Breast epithelium (tissue), 4 donors: Measurements from ENCODE around the gene GJB3. TPM values are rescaled to one million over a fixed set of nuclear protein-coding genes. Genes with fewer than 3 reads are reported as not detected.

Source experiments
- DNase-seq, 2 donors: peaks; one replicate each; pipeline ENCODE4 v3.0.0-alpha.2; 2019; ENCODE audit warnings: low spot score in 2 of 2
- H3K27ac ChIP-seq, 2 donors: fragments of 200-600 bp; sonication (generic) in 1 of 2; one replicate each; pipeline ENCODE4 v1.5.1; 2016 to 2019; ENCODE audit warnings: mild to moderate bottlenecking in 1 of 2
- H3K27me3 ChIP-seq, 2 donors: fragments of 200-600 bp; sonication (generic) in 1 of 2; one replicate each; pipeline versions ENCODE4 v1.5.1 to v1.6.0; 2017 to 2019; ENCODE audit warnings: control low read depth in 1 of 2, mild to moderate bottlenecking in 1 of 2
- H3K36me3 ChIP-seq: fragments of 200-600 bp; one replicate; pipeline ENCODE4 v1.5.1; 2019
- H3K4me1 ChIP-seq, 2 donors: fragments of 200-600 bp; sonication (generic); one replicate each; pipeline ENCODE4 v1.5.1; 2016 to 2019; ENCODE audit warnings: control low read depth in 1 of 2
- H3K4me3 ChIP-seq, 3 donors: fragments of 200-600 bp; sonication (generic); 1 replicate in 2 of 3; 2 replicates in 1 of 3; pipeline ENCODE4 v1.5.1; 2016 to 2019; ENCODE audit warnings: mild to moderate bottlenecking in 3 of 3, moderate library complexity in 2 of 3
- H3K9me3 ChIP-seq, 2 donors: fragments of 200-600 bp; sonication (generic) in 1 of 2; one replicate each; pipeline ENCODE4 v1.5.1; 2016 to 2019; ENCODE audit warnings: control low read depth in 1 of 2
- CTCF ChIP-seq, 3 donors: fragments of 450-650 bp; IDR thresholded peaks; one replicate each; pipeline ENCODE4 v1.5.1; 2016 to 2017; ENCODE audit warnings: antibody characterized with exemption in 3 of 3, mild to moderate bottlenecking in 3 of 3, moderate library complexity in 3 of 3
- POLR2A ChIP-seq: fragments of 450-650 bp; IDR thresholded peaks from one replicate; pipeline ENCODE4 v1.6.1; 2016; ENCODE audit warnings: antibody characterized with exemption, mild to moderate bottlenecking, moderate library complexity
- POLR2AphosphoS5 ChIP-seq, 3 donors: sonication (generic); formaldehyde crosslinking; IDR thresholded peaks; one replicate each; pipeline ENCODE4 v1.6.1; 2017; ENCODE audit warnings: antibody characterized with exemption in 3 of 3
- intact Hi-C: fragments of 100-400 bp; cut with DNase I; formaldehyde crosslinking; loops from one replicate; pipeline ENCODE4 v1.15.1; 2023; ENCODE audit warnings: low total_unique reads
- total RNA-seq, 3 donors: library from RNA; depleted of rRNA; stranded (reverse); fragments of >200 nt; gene quantifications; one replicate each; pipeline ENCODE4 v1.1.0, GENCODE V29; 2016

The GJB3 gene
- total RNA-seq, 3 donors from 2014 or later = 0.33 to 1.2 TPM; not detected in 1

- H3K27me3 ChIP-seq = no peaks in the 10 kb centered on the region
- no peak overlapping the region for H3K27ac ChIP-seq
- H3K9me3 ChIP-seq = no peaks in the 10 kb centered on the region
- TF ChIP-seq POLR2AphosphoS5 (IDR thresholded peaks at IDR 0.05) (no peak), POLR2A (no peak), CTCF (IDR thresholded peaks at IDR 0.05) (no peak)
- intact Hi-C loops = no loop called here
- H3K36me3 ChIP-seq = no peaks in the 10 kb centered on the region
- peaks cover 0 to 3% of the 10 kb centered on the region in 2 donors for H3K4me1 ChIP-seq
- no peak for DNase-seq
- H3K4me3 ChIP-seq = no peak overlapping the region
These were observed 52.7 kb downstream of the GJB3 start for GRCh38 chr1:34833711-34834110.

Other genes starting within 250 kb of the GJB3 start
- 1 to 10 TPM in 1 of 3 donors, under 1 TPM in 1, not detected in 1; 0.73 to 1.3 TPM for gene GJB5, start 26.2 kb upstream of the GJB3 start, total RNA-seq
- gene GJB4, start 21.5 kb upstream of the GJB3 start, total RNA-seq = under 1 TPM in 1 of 3 donors, not detected in 2; 0.15 TPM
- gene GJA4, start 11.8 kb downstream of the GJB3 start, total RNA-seq = 10 to 100 TPM in 2 of 3 donors, 1 to 10 TPM in 1; 8.9 to 39.3 (median 18.9) TPM
- gene SMIM12, start 78.5 kb downstream of the GJB3 start, total RNA-seq = 10 to 100 TPM; 25.0 to 36.7 (median 29.6) TPM
- gene DLGAP3, start 148.4 kb downstream of the GJB3 start, total RNA-seq = under 1 TPM; 0.15 to 0.33 (median 0.16) TPM
- 10 to 100 TPM; 30.5 to 55.0 (median 37.6) TPM for gene TMEM35B, start 204.1 kb downstream of the GJB3 start, total RNA-seq